HG02981 (cell line): ENCODE data around the gene PPARA.

Source experiments
- ATAC-seq: cut with Tn5 transposase; IDR thresholded peaks from one replicate; pipeline ENCODE4 v1.9.1; 2021; ENCODE audit warnings: mild to moderate bottlenecking, moderate library complexity; ENCODE audit not compliant: unreplicated experiment

The PPARA gene

GRCh38 chr22:46113910-46114517 lies 36.3 kb upstream of the PPARA start:
- ATAC-seq: no peak

- ATAC-seq: no peak
Measured at GRCh38 chr22:46114518-46115387, 35.6 kb upstream of the PPARA start.

- no peak for ATAC-seq
Measured at GRCh38 chr22:46115388-46115678, 35.0 kb upstream of the PPARA start.

- no peak for ATAC-seq
Measured at GRCh38 chr22:46115755-46116490, 34.4 kb upstream of the PPARA start.

GRCh38 chr22:46116491-46116958 lies 33.8 kb upstream of the PPARA start:
- ATAC-seq: no peak

DNA sequence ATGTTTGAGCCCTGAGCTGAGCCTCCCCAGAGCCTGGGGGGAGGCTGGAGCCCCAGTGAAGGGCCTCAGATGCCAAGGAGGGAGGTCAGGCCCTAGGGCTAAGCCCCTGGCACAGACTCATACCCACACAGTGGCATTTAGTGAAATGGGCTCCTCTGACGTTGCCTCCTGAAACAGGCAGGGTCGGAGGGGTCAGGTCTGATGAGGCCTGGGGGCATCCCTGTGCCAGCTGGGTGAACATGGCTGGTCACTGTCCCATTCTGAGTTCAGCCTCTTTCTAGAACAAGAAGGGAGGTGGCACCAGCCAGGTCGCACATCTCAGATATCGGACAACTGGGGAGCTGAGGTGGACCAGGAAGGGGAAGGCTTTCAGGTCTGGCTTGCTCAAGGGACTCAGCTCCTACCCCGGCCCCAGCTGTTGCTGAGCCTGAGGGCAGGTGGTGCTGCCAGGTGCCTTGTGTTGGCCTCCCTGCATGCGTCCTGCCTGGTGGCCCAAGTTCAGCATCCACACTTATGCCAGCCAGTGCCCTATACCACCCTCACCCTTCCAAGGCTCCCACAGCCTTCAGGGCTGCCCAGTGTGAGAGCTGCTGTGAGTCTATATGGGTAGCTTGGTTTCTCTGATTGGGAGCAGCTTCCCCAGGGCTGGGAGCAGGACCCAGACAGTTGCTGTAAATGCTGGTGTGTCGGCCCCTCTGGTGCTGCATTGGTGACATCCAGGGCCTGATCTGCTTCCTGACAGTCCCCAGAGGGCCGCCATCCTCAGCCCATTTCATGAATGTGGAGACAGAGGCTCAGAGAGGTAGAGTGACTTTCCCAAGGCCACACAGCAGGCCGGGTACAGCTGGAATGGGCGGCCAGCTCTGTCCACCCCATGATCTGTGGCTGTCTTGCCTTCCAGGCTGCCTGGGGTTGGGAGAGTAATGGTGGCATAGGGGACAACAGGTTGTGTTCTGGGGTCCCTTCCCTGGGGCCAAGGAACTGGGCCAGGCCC lies 32.8 kb upstream of the PPARA start:
- ATAC-seq: no peak

DNA sequence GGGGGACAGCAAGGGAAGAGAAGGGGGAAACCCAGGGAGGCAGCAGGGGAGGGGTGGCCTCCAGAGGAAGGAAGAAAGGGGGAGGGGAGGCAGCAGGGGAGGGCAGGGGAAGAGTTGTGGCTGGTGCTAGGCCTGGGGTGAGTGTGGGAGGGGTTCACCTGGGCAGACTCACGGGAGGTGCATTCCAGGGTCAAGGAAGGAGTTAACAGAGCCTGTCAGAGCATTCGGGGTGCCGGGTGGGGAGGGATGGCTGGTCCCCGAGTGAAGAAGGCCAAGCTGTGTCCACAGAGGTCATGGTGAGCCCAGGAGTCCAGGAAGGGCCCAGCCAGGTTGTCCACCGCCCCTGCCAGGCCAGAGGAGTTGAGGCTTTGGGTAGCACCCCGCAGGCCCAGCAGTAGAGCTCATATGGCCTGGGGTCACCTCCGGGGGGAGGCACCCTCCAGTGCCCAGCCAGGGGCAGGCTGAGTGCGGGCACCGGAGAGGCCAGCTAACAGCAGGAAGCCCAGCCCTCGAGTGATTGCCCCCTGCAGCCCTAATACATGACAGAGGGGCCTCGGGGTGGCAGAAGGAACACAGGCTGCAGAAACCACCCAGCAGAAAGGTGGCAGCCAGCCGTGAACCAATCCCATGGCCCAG lies 31.1 kb upstream of the PPARA start:
- no peak for ATAC-seq

GRCh38 chr22:46119729-46120419 lies 30.5 kb upstream of the PPARA start:
- no peak for ATAC-seq

DNA sequence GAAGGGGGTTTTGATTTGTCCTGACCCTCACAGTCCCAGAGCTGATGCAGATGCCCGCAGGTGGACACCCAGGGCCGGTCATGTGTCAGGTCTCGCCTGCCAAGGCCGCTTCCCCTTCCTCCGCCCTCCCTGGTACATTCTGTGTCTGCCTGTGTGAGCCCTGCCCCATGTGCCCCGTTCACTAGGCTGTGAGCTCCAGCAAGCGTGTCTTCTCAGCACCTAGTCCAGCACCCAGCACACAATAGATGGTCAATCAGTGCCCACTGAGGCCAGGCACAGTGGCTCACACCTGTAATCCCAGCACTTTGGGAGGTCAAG lies 29.9 kb upstream of the PPARA start:
- ATAC-seq: no peak

- no peak for ATAC-seq
Measured at GRCh38 chr22:46121079-46121478, 29.2 kb upstream of the PPARA start.

DNA sequence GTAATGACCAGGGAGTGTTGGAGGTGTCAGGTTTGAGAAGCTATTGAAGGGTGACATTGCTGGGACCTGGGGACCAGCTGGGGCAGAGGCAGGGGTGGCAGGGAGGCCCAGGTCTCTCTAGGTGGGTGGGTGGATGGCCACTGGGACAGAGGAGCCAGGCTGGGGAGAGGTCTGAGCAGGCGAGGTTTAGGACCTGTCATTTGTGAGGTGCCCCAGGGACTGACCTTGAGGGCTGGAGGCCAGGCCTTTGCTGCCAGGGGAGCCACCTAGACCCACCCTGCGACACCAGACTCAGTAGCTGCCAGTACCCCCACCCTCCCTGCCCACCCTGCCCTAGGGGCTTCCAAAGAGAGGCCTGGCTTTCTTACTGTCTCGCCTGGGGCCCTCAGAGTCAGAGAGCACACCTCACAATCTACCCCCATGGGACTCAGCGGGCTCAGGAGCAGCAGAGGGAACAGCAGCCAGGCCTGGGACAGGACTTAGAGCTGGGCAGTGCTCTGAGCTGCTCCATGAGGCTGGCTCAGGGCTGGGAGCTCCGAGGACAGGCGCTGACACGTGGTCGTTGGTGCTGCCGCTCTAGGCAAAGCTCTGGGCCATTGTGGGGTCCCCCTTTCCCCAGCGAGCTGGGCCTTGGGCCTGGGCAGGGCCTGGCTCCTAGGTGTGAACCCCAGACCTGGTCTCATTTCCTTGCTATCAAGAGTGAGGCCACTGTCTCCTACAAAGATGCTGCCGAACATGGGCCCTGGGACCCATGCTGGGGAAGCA lies 28.6 kb upstream of the PPARA start:
- ATAC-seq: no peak

GRCh38 chr22:46122511-46122971 lies 27.8 kb upstream of the PPARA start:
- no peak for ATAC-seq

GRCh38 chr22:46122980-46123693 lies 27.2 kb upstream of the PPARA start:
- no peak for ATAC-seq

DNA sequence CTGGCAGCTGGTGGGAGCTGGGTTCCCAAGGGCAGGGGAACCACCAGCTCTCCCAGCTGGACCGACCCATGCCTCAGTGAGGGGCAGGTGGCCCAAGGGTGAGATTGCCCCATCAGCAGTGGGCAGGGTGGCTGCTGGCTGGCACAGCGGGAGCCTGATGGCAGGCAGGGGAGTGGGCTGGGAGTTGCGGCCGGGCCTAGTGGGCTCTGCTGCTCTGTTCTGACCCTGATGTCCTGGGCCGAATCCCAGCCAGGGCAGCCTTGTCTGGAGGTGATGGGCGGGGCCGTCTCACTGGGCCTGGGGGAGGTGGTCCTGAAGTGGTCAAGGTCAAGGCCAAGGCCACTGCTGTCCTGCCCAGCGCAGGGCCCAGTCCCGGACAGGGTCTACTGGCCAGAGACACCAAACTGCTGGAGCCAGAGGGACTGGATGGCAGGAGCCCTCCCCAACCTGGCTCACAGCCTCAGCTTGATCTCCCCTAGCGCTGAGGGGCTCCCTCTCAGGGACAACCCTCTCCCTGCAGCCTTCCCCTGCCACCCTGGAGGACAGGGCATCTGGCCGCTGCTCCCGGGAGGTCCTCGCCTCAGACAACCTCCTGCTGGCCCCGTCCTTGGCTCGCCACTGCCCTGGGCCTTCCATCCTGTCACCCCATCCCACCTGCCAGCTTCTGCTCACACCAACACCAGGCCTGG lies 26.5 kb upstream of the PPARA start:
- no peak for ATAC-seq

DNA sequence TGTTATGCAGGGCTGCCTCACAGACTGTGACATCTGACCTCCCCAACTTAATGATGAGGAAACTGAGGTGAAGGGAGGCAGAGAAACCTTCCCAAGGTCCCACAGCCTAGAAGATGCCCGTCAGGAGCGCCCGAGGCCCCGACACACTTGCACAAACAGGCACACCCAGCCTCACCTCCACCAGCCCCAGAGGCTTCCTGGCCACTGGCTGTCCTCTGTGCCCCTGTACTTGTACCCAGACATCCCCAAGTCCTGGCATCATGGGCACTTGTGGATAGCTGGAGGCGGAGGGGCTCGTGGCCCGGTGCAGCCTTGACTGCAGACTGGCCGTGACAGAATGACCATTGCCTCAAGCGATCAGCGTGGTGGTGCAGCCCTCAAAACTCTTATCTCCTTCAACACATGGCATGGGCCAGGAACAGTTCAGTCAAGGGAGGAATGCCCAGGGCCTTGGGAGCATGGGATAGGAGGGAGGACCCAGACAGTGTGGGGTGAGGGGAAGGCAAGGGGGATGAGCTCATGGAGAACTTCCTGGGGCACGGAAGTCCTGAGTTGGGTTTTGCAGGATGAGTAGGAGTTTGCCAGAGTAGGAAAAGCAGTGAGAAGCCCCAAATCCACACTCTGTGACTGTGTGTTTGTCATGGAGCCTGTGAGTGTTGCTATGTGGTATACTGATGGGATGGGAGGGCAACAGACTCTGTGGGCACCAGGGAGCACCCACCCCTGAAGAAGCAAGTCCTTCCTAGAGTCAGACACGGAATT lies 25.8 kb upstream of the PPARA start:
- no peak for ATAC-seq

GRCh38 chr22:46125311-46125710 lies 25.0 kb upstream of the PPARA start:
- no peak for ATAC-seq
